RWPE2 (cell line): Measurements from ENCODE around the gene OLA1.

Source experiments
- ATAC-seq: fragments of 200-7000 bp; cut with Tn5 transposase; 3 replicates; pipeline ENCODE4 v1.9.1; 2021; ENCODE audit warnings: low read depth
- DNase-seq: peaks from one replicate; pipeline ENCODE4 v3.0.0-alpha.2; 2020; ENCODE audit warnings: low spot score
- H3K27ac ChIP-seq: fragments of 450-650 bp; 2 replicates; pipeline ENCODE4 v1.5.1; 2017; ENCODE audit warnings: mild to moderate bottlenecking; ENCODE audit not compliant: poor library complexity, severe bottlenecking
- H3K27me3 ChIP-seq: fragments of 250-450 bp; sonication (Bioruptor Pico); 2 replicates; pipeline ENCODE4 v1.5.1; 2021; ENCODE audit warnings: mild to moderate bottlenecking, moderate library complexity; ENCODE audit not compliant: insufficient read depth, poor library complexity, severe bottlenecking
- H3K36me3 ChIP-seq: fragments of 250-450 bp; sonication (Bioruptor Pico); 2 replicates; pipeline ENCODE4 v1.5.1; 2020; ENCODE audit warnings: low read depth, mild to moderate bottlenecking, moderate library complexity
- H3K4me1 ChIP-seq: fragments of 250-450 bp; sonication (Bioruptor Pico); 2 replicates; pipeline ENCODE4 v1.5.1; 2021; ENCODE audit warnings: mild to moderate bottlenecking, moderate library complexity; ENCODE audit not compliant: insufficient read depth, poor library complexity, severe bottlenecking
- H3K4me3 ChIP-seq: fragments of 250-450 bp; sonication (Bioruptor Pico); 2 replicates; pipeline ENCODE4 v1.5.1; 2021; ENCODE audit warnings: mild to moderate bottlenecking, moderate library complexity; ENCODE audit not compliant: severe bottlenecking
- H3K9me3 ChIP-seq: fragments of 250-450 bp; sonication (Bioruptor Pico); 2 replicates; pipeline ENCODE4 v1.5.1; 2021; ENCODE audit warnings: mild to moderate bottlenecking, moderate library complexity; ENCODE audit not compliant: severe bottlenecking
- CTCF ChIP-seq: fragments of 450-650 bp; IDR thresholded peaks from one replicate; pipeline ENCODE4 v1.5.1; 2017; ENCODE audit warnings: mild to moderate bottlenecking, moderate library complexity; ENCODE audit not compliant: poor library complexity, severe bottlenecking

Gene OLA1

GRCh38 chr2:174059178-174059883, 189.0 kb downstream of the OLA1 start:
- H3K4me1 ChIP-seq: peaks cover 3% of the 10 kb centered on the region
- H3K36me3 ChIP-seq: no peaks in the 10 kb centered on the region
- no peaks in the 10 kb centered on the region for H3K9me3 ChIP-seq
- no peak overlapping the region for H3K4me3 ChIP-seq
- no peak for TF ChIP-seq CTCF
- H3K27ac ChIP-seq: peak overlapping the region; percentile 23
- H3K27me3 ChIP-seq: no peaks in the 10 kb centered on the region
- ATAC-seq (peak; percentile 57), DNase-seq (no peak)

DNA sequence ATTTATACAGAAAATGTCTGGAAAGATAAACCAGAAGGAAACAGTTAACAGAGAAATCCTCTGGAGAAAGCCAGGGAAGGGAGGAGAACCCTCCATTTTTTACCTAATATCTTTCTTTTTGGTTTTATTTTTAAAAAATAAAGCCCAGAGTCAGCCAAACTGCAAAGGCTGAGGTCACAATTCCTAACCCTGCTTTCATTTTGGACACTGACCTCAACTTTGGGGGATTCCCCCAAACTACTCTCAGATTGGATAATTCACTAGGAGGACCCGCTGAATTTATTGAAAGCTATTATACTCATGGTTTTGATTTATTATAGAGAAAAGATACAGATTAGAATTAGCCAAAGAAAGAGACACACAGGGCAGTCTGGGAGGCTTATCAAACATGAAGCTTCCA, 189.9 kb downstream of the OLA1 start:
- no peak for ATAC-seq
- H3K4me1 ChIP-seq: no peaks in the 10 kb centered on the region
- H3K27ac ChIP-seq: no peak overlapping the region
- no peak for TF ChIP-seq CTCF
- no peaks in the 10 kb centered on the region for H3K9me3 ChIP-seq
- no peaks in the 10 kb centered on the region for H3K36me3 ChIP-seq
- no peaks in the 10 kb centered on the region for H3K27me3 ChIP-seq
- no peak for DNase-seq
- no peak overlapping the region for H3K4me3 ChIP-seq

- no peaks in the 10 kb centered on the region for H3K27me3 ChIP-seq
- no peaks in the 10 kb centered on the region for H3K9me3 ChIP-seq
- H3K36me3 ChIP-seq: no peaks in the 10 kb centered on the region
- no peak for ATAC-seq
- no peak for TF ChIP-seq CTCF
- no peak overlapping the region for H3K27ac ChIP-seq
- H3K4me3 ChIP-seq: no peak overlapping the region
- no peaks in the 10 kb centered on the region for H3K4me1 ChIP-seq
- DNase-seq: no peak
Observed at GRCh38 chr2:174058026-174058425, 190.3 kb downstream of the OLA1 start.

GRCh38 chr2:174054926-174055325, 193.4 kb downstream of the OLA1 start:
- H3K4me1 ChIP-seq: peaks cover 7% of the 10 kb centered on the region
- no peak overlapping the region for H3K27ac ChIP-seq
- DNase-seq (no peak), ATAC-seq (no peak)
- H3K36me3 ChIP-seq: no peaks in the 10 kb centered on the region
- H3K4me3 ChIP-seq: no peak overlapping the region
- H3K9me3 ChIP-seq: no peaks in the 10 kb centered on the region
- TF ChIP-seq CTCF: no peak
- H3K27me3 ChIP-seq: no peaks in the 10 kb centered on the region
